Activated T-cell treated with anti-CD3 and anti-CD28 coated beads for 1 hour (primary cell): ENCODE data around the gene SLC38A10.
"Not testable (repeated sequence)": the region's sequence is repeated elsewhere in the genome, so short reads cannot be mapped to it uniquely, and the experiment has no call there.

Experiments used
- DNase-seq: peaks from one replicate; pipeline ENCODE4 v3.0.0-alpha.2; 2020; ENCODE audit warnings: low read depth

The SLC38A10 gene

GRCh38 chr17:81312624-81313325 lies 17.7 kb upstream of the SLC38A10 start:
- no peak for DNase-seq

- no peak for DNase-seq
Measured at GRCh38 chr17:81311946-81312345, 16.8 kb upstream of the SLC38A10 start.

DNA sequence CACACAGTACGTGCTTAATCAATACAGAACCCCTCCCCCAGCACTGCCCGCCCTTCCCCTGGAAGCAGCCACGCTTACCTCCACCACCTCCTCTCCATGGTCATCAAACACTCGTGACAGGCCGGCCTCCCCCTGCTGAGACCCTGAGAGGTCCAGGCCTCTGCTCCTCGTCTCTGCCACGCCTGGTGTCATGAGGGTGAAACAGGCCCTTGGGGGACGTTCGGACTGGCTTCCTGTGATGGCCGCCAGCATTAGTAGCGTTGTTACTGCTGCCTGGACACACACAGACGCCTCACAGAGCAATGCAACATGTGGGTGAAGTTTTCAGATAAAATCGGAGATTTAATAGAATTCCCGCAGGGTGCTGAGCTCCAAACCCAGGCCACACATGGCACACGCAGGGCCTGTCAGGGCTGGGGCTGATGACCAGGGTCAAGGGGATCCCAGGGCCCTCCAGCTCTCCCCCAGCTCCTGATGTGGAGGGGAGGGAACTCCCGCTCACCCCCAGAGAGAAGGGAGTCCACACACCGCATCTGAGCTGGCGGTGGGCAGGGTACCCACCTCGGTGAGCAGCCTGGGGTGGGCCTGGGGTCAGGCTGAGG lies 15.9 kb upstream of the SLC38A10 start:
- no peak for DNase-seq

- no peak for DNase-seq
Measured at GRCh38 chr17:81309859-81310839, 15.0 kb upstream of the SLC38A10 start.

- no peak for DNase-seq
Measured at GRCh38 chr17:81309140-81309858, 14.2 kb upstream of the SLC38A10 start.

GRCh38 chr17:81308784-81309139 lies 13.7 kb upstream of the SLC38A10 start:
- DNase-seq, result not testable (repeated sequence)

- DNase-seq, result no peak
Measured at GRCh38 chr17:81307636-81308560, 12.8 kb upstream of the SLC38A10 start.

DNA sequence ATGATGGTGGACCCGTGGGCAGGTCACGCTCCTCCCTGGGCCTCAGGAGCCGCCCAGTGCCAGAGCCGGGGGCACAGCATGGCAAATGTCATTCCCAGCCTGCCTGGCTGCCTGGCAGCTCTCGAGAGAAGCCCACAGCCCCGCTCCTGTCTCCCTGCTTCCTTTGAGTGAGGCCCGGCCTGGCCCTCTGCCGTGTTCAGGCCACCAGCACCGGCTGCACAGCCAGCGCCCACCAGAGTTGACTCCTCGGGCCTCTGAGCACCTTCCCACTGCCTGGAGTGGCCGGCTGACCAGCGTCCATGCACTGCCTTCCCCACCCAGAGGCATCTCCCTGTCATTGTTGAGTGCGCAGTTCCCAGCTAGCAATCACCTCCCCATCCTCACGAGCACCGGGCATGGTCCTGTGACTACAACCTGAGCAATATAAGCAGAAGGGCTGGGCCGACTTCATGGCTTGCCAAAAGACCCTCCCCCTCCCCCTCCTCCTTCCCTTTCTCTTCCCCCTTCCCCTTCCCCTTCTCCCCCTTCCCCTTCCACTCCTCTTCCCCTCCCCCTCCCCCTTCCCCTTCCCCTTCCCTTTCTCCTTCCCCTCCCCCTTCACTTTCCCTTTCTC lies 11.9 kb upstream of the SLC38A10 start:
- DNase-seq, result no peak

- no peak for DNase-seq
Measured at GRCh38 chr17:81306491-81306890, 11.4 kb upstream of the SLC38A10 start.

GRCh38 chr17:81305051-81305630 lies 10.0 kb upstream of the SLC38A10 start:
- no peak for DNase-seq

DNA sequence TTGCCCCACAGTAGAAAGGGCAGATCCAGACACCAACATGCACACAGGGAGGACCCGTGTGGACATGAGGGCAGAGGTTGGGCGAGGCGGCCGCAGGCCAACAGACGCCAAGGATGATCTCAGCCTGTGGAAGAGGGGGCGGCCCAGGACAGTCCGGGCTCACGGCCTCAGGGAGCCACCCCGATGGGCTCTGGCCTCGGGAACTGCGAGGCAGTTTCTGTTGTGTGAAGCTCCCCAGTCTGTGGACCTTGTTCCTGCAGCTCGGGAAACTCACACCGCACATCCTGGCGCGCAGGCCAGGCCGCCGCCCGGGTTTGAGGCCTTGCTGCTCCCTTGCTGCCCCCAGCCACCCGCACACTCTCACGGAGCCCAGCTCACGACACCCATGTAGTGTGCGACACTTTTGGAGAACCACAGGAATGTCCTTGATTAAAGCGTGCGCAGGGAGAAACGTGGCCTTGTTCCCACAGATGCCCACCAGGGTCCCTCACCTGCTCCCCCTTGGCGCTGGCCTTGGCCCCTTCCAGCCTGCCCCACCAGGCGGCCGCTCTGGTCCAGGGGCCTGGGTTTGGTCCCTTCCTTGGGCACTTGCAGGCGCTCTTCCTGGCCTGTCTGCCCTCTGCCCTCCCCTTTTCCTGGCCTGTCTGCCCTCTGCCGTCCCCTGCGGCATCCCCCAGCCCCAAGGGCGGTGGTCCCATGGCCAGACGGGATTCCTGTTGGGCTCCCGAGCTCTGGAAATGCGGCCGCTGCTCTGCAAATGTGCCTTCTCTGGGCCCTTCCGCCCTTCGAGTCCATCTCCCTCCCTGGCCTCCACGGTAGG lies 9.3 kb upstream of the SLC38A10 start:
- no peak for DNase-seq

DNA sequence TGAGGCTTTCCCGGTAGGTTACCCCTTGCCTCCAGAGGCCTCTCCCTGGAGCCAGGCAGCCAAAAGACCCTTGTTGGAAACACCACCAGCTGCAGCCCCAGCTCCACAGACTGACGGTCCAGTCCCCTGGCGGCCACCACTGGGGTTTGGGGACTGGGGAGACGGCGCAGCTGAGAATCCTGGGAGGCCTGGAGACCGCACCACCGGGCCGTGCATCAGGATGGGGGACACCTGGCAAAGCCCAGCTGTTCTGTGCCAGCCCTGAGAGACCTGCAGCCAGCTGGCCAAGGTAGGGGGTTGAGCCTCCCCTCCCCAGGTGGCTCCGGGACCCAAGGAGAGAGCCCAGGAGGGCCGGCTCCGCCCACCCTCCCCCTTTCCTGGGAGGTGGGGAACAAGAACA lies 8.3 kb upstream of the SLC38A10 start:
- DNase-seq, result no peak

DNA sequence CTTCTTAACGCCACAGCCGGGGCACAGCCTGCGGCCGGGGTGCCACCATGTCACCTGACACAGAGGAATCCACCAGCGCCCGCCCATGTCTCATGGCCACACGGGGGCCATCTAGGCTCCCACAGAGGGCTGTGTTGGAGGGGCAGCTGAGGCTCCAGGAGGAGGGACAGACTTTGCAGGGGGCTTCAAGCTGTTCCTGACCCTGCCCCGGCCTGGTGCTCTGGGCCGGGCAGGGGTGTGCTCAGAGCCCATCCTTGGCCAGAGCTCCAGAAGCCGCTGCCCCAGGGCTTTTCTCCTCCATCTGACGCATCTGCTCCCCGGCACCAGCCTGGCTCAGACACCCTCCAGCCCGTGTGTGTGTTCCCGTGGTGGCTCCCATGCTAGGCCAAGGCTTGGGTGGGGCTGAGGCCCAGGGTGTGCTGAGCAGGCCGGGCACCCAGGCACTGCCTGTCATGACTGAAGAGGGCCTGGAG lies 7.8 kb upstream of the SLC38A10 start:
- DNase-seq, result no peak

GRCh38 chr17:81302324-81302723 lies 7.2 kb upstream of the SLC38A10 start:
- no peak for DNase-seq

DNA sequence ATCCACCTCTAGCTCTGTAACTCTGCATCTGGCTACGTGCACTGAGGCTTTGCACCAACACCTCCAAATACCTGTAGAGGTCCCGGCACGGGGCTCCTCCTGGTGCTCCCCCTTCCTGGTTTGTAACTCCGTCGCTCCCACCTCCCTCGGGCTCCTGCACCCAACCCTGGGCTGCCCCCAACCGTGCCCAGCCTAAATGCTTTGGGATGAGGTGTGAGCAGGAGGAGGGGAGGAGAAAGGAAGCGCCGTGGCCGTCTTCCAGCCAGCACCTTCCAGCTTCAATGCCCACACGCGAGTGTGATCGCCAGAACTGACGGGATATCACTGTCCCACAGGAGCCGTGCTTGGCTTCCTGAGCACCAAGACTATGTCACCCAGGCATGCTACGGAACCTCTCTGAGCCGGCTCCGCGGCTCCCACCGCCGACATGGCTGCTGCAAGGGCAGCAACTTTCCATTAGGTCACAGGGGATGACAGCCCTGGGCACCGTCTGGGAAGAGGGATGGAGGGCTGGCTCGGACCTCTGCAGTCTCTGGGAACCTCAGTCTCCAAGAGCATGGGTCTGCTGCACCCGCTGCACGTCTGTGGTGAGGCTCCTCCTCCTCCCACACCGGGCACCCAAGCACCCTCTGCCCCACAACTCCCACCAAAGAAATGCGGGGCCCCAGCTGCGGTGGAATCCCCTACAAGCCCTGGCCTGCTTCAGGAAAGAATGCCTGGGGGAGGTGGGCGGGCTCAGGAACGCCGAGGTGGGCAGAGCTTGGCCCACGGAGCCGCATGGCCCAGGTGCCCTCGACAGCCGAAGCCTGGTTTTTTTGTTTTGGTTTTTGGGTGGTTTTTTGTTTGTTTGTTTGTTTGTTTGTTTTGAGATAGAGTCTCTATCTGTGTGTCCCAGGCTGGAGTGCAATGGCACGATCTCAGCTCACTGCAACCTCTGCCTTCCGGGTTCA lies 6.4 kb upstream of the SLC38A10 start:
- no peak for DNase-seq

- DNase-seq, result no peak
Measured at GRCh38 chr17:81300586-81301155, 5.6 kb upstream of the SLC38A10 start.

- DNase-seq, result no peak
Measured at GRCh38 chr17:81299846-81300585, 4.9 kb upstream of the SLC38A10 start.
